K562 (cell line): Measurements from ENCODE around the gene OR2V2. TPM values are rescaled to one million over a fixed set of nuclear protein-coding genes. Genes with fewer than 3 reads are reported as not detected.

Source experiments
- BHLHE40 ChIP-seq: IDR thresholded peaks from 2 replicates; pipeline ENCODE4 v1.6.1; 2011; ENCODE audit warnings: low read length, improper control_type of control experiment
- CAMTA2 ChIP-seq: fragments of 250-450 bp; sonication (Bioruptor Pico); conservative IDR thresholded peaks from 2 replicates; pipeline ENCODE4 v1.5.1; 2022
- CXXC5 ChIP-seq: fragments of 250-450 bp; sonication (Bioruptor Pico); IDR thresholded peaks from 2 replicates; pipeline ENCODE4 v1.8.0; 2022; ENCODE audit warnings: inconsistent platforms, mild to moderate bottlenecking, moderate library complexity
- EGR1 ChIP-seq: fragments of 450-650 bp; conservative IDR thresholded peaks from 2 replicates; pipeline ENCODE4 v1.6.1; 2017; ENCODE audit warnings: mild to moderate bottlenecking
- HDAC1 ChIP-seq, 2 experiments: fragments of 450-650 bp; IDR thresholded peaks; 2 replicates each; pipeline ENCODE4 v1.6.1; 2016 to 2017; ENCODE audit warnings: inconsistent platforms in 1 of 2, mild to moderate bottlenecking in 1 of 2, moderate library complexity in 1 of 2
- MECOM ChIP-seq: fragments of 250-450 bp; sonication (Bioruptor Pico); IDR thresholded peaks from 2 replicates; pipeline ENCODE4 v1.8.0; 2022; ENCODE audit warnings: inconsistent platforms
- MTA3 ChIP-seq: fragments of 450-650 bp; formaldehyde crosslinking; IDR thresholded peaks from 2 replicates; pipeline ENCODE4 v1.6.1; 2017; ENCODE audit warnings: mild to moderate bottlenecking, borderline replicate concordance
- NFE2 ChIP-seq: IDR thresholded peaks from 2 replicates; pipeline ENCODE4 v1.6.1; 2014; ENCODE audit warnings: antibody characterized with exemption, low read depth
- RAD21 ChIP-seq, 2 experiments: fragments of 250-450 bp in 1 of 2; fragments of 450-650 bp in 1 of 2; sonication (Bioruptor Pico) in 1 of 2; formaldehyde crosslinking in 1 of 2; IDR thresholded peaks in 1 of 2; conservative IDR thresholded peaks in 1 of 2; 2 replicates each; pipeline versions ENCODE4 v1.4.0 to v1.8.0; 2020 to 2022; ENCODE audit warnings: mild to moderate bottlenecking in 2 of 2, moderate library complexity in 1 of 2
- SAP30 ChIP-seq: fragments of 200-600 bp; sonication (generic); IDR thresholded peaks from 2 replicates; pipeline ENCODE4 v1.6.1; 2012; ENCODE audit warnings: borderline replicate concordance, low read depth, mild to moderate bottlenecking, moderate library complexity, low read length, control low read depth, inconsistent platforms; ENCODE audit not compliant: insufficient read depth, poor library complexity, severe bottlenecking
- SIN3A ChIP-seq, 2 experiments: fragments of 150-350 bp in 1 of 2; IDR thresholded peaks; 2 replicates each; pipeline ENCODE4 v1.6.1; 2011 to 2016; ENCODE audit warnings: borderline replicate concordance in 2 of 2, low read depth in 2 of 2, low read length in 2 of 2, mild to moderate bottlenecking in 2 of 2, moderate library complexity in 2 of 2; ENCODE audit not compliant: control insufficient read depth in 1 of 2
- U2AF2 ChIP-seq: fragments of 200-400 bp; formaldehyde crosslinking; optimal IDR thresholded peaks from 2 replicates; pipeline ENCODE3; 2017; ENCODE audit warnings: low read depth, mild to moderate bottlenecking, low read length
- ZSCAN32 ChIP-seq: fragments of 450-650 bp; formaldehyde crosslinking; IDR thresholded peaks from 2 replicates; pipeline ENCODE4 v1.4.0; 2020; ENCODE audit warnings: mild to moderate bottlenecking, moderate library complexity
- polyA plus RNA-seq, 8 experiments: library from polyadenylated mRNA; depleted of rRNA in 4 of 8; stranded (reverse) in 5 of 8; unstranded in 3 of 8; fragments of >200 nt; fragmentation: Nextera tagmentation in 2 of 8; fragmentation: Illumina TruSeq in 1 of 8; extraction: Ambion mirVana in 2 of 8; extraction: Trizol in 1 of 8; gene quantifications; 2 replicates each; pipeline versions ENCODE4 v1.2.1 to v1.2.3, GENCODE V29; 2011 to 2014; ENCODE audit warnings: inconsistent platforms in 1 of 8, missing spikeins in 1 of 8
- total RNA-seq, 7 experiments: library from RNA; depleted of rRNA in 6 of 7; stranded (reverse); fragments of >200 nt in 6 of 7; fragmentation: Illumina TruSeq in 2 of 7; extraction: Trizol in 2 of 7; gene quantifications; 2 replicates each; pipeline versions ENCODE4 v1.2.1 to v1.2.3, GENCODE V29; 2011 to 2021; ENCODE audit warnings: low replicate concordance in 1 of 7
- TF ChIP-seq, protein P1 (sequence below): fragments of 250-450 bp; sonication (Bioruptor Pico); IDR thresholded peaks from 2 replicates; pipeline ENCODE4 v1.4.0; 2020; ENCODE audit warnings: mild to moderate bottlenecking
- TF ChIP-seq, protein P2 (sequence below), 2 experiments: fragments of 450-650 bp in 1 of 2; sonication (generic) in 1 of 2; formaldehyde crosslinking in 1 of 2; IDR thresholded peaks in 1 of 2; conservative IDR thresholded peaks in 1 of 2; 2 replicates each; pipeline versions ENCODE4 v1.6.1 to v1.8.1; 2016 to 2023; ENCODE audit warnings: mild to moderate bottlenecking in 2 of 2, moderate library complexity in 2 of 2, inconsistent platforms in 1 of 2, missing genetic modification reagents in 1 of 2
- TF ChIP-seq, protein P3 (sequence below), 2 experiments: fragments of 450-650 bp; conservative IDR thresholded peaks; 2 replicates each; pipeline ENCODE4 v1.6.1; 2017; ENCODE audit warnings: mild to moderate bottlenecking in 2 of 2, moderate library complexity in 2 of 2
- TF ChIP-seq, protein P4 (sequence below): sonication (generic); formaldehyde crosslinking; IDR thresholded peaks from 2 replicates; pipeline ENCODE4 v1.8.0; 2022; ENCODE audit warnings: missing genetic modification reagents, mild to moderate bottlenecking, moderate library complexity, borderline replicate concordance
- TF ChIP-seq, protein P5 (sequence below): sonication (generic); formaldehyde crosslinking; IDR thresholded peaks from 2 replicates; pipeline ENCODE4 v1.8.0; 2022; ENCODE audit warnings: missing genetic modification reagents, mild to moderate bottlenecking, borderline replicate concordance

OR2V2 gene
- total and polyA plus RNA-seq, 9 of the 15 experiments (the other 6 are each of a cell fraction or from before 2014, with no cell fraction given): 0.01 TPM; not detected in 8

DNA sequence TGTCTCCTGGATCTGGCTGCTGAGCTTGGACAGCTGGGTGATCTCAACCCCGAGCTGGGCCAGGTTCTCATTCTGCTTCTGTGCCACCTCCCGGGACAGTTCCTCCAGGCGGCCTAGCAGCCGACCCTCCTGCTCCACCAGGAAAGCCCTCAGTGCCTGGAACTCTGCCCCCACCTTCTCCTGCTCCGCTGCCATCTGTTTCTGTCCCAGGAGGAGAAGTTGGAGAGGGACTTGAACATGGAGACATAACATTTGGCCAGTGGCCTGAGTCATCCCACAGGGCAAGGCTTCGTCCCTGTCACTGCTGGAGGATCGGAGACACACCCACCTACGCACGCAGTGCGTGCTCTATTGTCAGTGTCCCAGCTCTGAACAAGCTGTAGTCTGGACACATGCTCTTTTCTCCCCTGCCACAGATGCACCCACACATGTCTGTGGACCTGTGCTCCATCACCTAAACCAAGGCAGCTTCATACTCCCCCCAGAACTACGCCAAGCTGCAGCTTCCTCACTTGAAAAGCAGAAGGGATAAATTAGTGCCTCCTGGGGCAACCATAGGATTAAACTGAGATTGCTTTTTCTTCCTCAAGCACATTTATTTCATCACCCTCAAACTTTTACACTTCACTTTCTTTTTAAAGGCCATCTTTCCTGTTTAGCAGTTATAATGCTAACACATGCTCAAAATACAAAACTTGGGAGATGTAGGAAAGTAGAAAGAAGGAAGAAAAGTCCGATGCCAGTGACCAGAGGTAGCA is 52.7 kb downstream of the OR2V2 start (continued):
- TF ChIP-seq, protein P1, sequence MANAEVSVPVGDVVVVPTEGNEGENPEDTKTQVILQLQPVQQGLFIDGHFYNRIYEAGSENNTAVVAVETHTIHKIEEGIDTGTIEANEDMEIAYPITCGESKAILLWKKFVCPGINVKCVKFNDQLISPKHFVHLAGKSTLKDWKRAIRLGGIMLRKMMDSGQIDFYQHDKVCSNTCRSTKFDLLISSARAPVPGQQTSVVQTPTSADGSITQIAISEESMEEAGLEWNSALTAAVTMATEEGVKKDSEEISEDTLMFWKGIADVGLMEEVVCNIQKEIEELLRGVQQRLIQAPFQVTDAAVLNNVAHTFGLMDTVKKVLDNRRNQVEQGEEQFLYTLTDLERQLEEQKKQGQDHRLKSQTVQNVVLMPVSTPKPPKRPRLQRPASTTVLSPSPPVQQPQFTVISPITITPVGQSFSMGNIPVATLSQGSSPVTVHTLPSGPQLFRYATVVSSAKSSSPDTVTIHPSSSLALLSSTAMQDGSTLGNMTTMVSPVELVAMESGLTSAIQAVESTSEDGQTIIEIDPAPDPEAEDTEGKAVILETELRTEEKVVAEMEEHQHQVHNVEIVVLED (CRISPR knock-in tag): peak; percentile 63; the same call in 1 of the 2 replicates
- no peak for TF ChIP-seq RAD21 (CRISPR knock-in tag; conservative IDR thresholded peaks at IDR 0.05 in 1 of 2, IDR thresholded peaks at IDR 0.05 in 1 of 2)
- TF ChIP-seq MTA3: no peak
- peak; percentile 72 for TF ChIP-seq CXXC5 (CRISPR knock-in tag)
- peak; percentile 59 for TF ChIP-seq NFE2
- peak; percentile 15; the same call in 1 of the 2 replicates for TF ChIP-seq MECOM (CRISPR knock-in tag)
- peak in 1 of 2 experiments; percentile 24; a peak in 1 of 4 replicates for TF ChIP-seq HDAC1 (IDR thresholded peaks at IDR 0.05)
- TF ChIP-seq BHLHE40: 0 out of 2 replicates have a peak, but pooled peaks have one; percentile 17
- TF ChIP-seq SAP30: peak; percentile 39
- TF ChIP-seq, protein P2, sequence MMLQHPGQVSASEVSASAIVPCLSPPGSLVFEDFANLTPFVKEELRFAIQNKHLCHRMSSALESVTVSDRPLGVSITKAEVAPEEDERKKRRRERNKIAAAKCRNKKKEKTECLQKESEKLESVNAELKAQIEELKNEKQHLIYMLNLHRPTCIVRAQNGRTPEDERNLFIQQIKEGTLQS (IDR thresholded peaks at IDR 0.05): peak; percentile 56
- TF ChIP-seq, protein P2 (CRISPR knock-in tag; conservative IDR thresholded peaks at IDR 0.05): no peak
- TF ChIP-seq SIN3A (IDR thresholded peaks at IDR 0.05; ENCODE audit: borderline replicate concordance in 2 of 2, control insufficient read depth in 1 of 2, low read depth in 2 of 2, low read length in 2 of 2): peak in 1 of 2 experiments; percentile 56; a peak in 1 of 4 replicates
- TF ChIP-seq EGR1: peak; percentile 54
- TF ChIP-seq, protein P3, sequence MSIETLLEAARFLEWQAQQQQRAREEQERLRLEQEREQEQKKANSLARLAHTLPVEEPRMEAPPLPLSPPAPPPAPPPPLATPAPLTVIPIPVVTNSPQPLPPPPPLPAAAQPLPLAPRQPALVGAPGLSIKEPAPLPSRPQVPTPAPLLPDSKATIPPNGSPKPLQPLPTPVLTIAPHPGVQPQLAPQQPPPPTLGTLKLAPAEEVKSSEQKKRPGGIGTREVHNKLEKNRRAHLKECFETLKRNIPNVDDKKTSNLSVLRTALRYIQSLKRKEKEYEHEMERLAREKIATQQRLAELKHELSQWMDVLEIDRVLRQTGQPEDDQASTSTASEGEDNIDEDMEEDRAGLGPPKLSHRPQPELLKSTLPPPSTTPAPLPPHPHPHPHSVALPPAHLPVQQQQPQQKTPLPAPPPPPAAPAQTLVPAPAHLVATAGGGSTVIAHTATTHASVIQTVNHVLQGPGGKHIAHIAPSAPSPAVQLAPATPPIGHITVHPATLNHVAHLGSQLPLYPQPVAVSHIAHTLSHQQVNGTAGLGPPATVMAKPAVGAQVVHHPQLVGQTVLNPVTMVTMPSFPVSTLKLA (conservative IDR thresholded peaks at IDR 0.05): peak; percentile 62 to 76
- no peak for TF ChIP-seq ZSCAN32 (CRISPR knock-in tag)
- TF ChIP-seq, protein P4, sequence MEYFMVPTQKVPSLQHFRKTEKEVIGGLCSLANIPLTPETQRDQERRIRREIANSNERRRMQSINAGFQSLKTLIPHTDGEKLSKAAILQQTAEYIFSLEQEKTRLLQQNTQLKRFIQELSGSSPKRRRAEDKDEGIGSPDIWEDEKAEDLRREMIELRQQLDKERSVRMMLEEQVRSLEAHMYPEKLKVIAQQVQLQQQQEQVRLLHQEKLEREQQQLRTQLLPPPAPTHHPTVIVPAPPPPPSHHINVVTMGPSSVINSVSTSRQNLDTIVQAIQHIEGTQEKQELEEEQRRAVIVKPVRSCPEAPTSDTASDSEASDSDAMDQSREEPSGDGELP (CRISPR knock-in tag): peak; percentile 9; the same call in 1 of the 2 replicates
- no peak for TF ChIP-seq U2AF2
- TF ChIP-seq, protein P5, sequence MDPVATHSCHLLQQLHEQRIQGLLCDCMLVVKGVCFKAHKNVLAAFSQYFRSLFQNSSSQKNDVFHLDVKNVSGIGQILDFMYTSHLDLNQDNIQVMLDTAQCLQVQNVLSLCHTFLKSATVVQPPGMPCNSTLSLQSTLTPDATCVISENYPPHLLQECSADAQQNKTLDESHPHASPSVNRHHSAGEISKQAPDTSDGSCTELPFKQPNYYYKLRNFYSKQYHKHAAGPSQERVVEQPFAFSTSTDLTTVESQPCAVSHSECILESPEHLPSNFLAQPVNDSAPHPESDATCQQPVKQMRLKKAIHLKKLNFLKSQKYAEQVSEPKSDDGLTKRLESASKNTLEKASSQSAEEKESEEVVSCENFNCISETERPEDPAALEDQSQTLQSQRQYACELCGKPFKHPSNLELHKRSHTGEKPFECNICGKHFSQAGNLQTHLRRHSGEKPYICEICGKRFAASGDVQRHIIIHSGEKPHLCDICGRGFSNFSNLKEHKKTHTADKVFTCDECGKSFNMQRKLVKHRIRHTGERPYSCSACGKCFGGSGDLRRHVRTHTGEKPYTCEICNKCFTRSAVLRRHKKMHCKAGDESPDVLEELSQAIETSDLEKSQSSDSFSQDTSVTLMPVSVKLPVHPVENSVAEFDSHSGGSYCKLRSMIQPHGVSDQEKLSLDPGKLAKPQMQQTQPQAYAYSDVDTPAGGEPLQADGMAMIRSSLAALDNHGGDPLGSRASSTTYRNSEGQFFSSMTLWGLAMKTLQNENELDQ (CRISPR knock-in tag): no peak
- no peak for TF ChIP-seq CAMTA2 (CRISPR knock-in tag)
